Measurements from ENCODE around the gene TMEM248. TPM values are rescaled to one million over a fixed set of nuclear protein-coding genes. Genes with fewer than 3 reads are reported as not detected.

TMEM248 gene
- total and polyA plus RNA-seq, 2 of the 8 experiments (the other 6 are each of a cell fraction or from before 2014, with no cell fraction given): 63.6 to 126 TPM

GRCh38 chr7:66894463-66895080 is 26.5 kb upstream of the TMEM248 start (continued):
- TF ChIP-seq SIN3A (conservative IDR thresholded peaks at IDR 0.05 in 1 of 2, IDR thresholded peaks at IDR 0.05 in 1 of 2; ENCODE audit: low read depth in 1 of 2, low read length in 2 of 2) (peak; percentile 90 to 96), SRF (IDR thresholded peaks at IDR 0.05; ENCODE audit: low read depth, low read length) (no peak), GTF2F1 (IDR thresholded peaks at IDR 0.05; ENCODE audit: borderline replicate concordance, low read depth, low read length) (no peak), MAX (IDR thresholded peaks at IDR 0.05) (no peak), SP4 (IDR thresholded peaks at IDR 0.05; ENCODE audit: low read length) (no peak), NANOG (IDR thresholded peaks at IDR 0.05; ENCODE audit: insufficient read depth, low read depth, low read length, poor library complexity, severe bottlenecking) (no peak)

All from H1 (cell line).